NCI-H345 treated with DMSO at 0.1 percent for 48 hours (cell line): ENCODE data around the gene SORCS1.

Experiments
- DNase-seq: peaks from one replicate; lab custom pipeline; 2025; ENCODE audit not compliant: unreplicated experiment; lab: John Stamatoyannopoulos, UW

Gene SORCS1

GRCh38 chr10:106826716-106827115, 337.8 kb downstream of the SORCS1 start:
- DNase-seq: no peak

DNA sequence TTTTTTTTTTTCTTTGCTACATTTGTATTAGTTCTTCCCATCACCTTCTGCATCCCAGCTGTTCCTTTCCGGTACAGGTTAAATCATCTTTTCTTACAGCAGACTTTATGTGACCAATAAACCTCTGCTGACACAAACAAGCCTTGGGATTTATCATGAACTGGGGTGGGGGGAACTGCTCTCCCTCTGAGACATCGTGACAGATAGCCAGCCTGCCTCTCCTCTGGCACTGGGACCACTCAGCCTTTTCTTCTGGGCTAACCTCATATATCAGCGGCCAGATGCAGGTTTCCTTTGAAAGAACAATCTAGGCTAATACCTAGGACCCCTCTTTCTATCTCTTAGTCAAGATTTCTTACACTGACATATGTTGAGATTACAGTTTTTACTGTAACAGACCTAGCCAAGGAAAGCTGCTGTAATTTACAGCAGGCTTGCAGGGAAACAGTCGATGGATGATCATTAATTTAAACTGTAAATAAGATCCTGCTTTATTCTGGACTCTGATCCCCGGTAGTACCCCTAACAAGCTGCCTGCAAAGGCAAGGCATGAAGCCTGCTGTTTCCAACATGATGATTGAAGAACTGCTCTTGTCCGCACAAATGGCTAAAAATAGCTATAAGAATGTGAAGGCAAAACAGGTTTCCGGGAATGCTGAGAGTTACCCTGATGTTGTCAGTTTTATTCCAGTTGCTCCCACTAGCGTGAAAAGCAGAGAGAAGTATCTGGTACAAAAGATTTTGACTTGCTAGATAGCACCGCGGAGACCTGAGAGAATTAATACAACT, 338.7 kb downstream of the SORCS1 start:
- no peak for DNase-seq

DNA sequence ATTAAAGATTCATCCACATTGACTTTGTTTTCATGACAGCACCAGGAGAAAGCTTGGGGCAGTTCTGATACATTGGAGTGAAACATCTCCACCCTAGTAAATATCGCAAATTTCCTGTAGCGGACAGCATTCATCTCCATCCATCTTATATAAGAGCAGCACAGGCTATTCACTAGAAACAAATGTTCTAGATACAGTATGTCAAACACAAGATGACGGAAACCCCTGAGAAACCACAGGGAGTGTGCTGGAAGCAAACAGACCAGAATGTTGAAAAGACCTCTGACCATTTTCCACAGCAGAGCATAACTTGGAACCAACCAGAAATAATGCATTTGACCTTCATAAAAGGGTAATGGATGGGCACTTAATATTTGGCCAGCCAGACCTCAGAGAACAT, 343.9 kb downstream of the SORCS1 start:
- DNase-seq: no peak

GRCh38 chr10:106819490-106819889, 345.0 kb downstream of the SORCS1 start:
- DNase-seq: no peak

GRCh38 chr10:106816318-106817085, 348.0 kb downstream of the SORCS1 start:
- DNase-seq: no peak

DNA sequence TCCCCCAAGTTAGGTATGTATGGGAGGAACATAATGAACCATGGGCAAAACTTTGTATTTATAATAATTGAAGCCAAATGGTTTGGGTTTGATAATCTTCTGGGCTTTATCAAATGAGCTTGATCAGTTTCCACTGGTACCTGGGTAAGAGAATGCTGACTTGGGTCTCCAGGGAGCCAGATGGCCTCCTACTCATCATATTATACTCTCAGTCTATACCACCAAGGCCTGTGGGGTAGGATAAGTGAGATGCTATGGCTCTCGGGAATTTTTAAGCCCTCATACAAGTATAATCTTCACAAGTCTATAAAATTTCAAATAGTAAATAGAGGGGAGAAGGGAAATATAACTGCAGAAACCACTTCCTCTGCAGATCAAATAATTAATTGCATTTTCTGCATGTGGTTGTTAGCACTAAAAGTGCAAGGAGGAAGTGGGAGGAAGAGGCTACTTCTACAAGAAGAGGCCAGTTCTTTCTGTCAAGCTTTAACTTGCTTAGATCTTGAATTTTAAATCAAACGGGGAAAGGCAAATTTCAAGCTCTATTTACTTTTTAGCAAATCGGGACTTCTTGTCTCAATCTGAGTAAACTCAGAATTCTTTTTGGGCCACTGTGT, 349.0 kb downstream of the SORCS1 start:
- no peak for DNase-seq

DNA sequence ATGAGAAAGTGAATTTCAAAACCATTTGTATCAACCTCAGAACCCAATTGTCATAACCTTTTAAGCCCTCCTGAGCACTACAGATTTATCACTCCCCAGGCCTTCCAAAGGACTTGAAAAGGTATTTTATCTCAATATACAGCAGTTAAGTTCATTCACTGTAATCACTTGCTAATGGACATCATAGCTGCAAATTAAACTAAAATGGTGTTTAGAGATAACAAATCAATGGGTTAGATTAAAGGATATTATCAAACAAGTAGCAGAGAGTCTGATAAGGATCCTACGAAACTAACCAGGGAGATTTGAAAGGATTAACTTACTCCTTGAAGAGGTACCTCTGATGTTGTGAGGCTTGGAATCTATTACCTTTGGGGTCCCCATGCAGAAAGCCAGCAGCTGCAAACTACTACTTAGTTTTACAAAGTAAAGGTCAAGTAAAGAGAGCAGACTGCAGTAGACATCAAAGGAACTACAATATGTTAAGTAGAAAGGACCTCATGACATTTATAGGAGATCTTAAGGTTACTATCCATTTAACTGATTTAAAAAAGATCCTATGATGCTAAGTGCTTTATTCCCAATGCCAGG, 359.4 kb downstream of the SORCS1 start:
- DNase-seq: no peak

DNA sequence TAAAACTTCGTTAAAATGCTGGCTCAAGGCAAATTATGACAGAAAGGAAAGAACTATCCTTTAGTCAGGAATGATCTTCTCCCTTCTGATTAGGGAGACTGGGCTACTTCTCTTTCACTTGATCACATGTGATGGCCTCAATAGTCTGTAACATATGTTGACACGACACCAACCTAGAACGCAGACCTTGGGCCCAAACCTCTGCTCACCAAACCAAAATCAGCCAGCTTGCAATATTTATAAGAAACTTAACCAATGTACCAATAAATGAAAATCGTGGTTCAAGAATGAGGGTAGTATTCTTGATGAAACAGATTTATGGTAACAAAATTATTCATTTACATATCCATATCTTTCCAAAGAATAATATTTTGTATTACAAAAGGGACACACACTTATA, 361.6 kb downstream of the SORCS1 start:
- DNase-seq: no peak

- no peak for DNase-seq
Observed at GRCh38 chr10:106799776-106800175, 364.7 kb downstream of the SORCS1 start.

DNA sequence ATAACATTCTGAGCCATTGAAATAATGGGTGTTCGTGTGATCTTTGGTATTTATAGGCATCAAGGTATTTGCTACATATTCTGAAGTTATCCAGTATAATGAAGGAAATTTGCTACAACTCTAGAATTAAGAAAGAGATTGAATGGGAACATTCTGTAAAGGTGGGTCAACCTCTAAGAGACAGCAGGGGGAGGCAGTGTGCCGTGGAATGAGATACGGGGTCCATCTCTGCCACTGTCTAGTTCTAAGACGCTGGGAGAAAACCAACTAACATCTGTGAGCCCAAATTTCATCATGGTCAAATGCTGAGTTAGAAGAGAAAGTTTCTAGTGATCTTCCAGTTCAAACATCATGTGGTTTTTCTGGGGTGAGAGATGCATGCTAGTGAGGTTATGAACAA, 368.9 kb downstream of the SORCS1 start:
- DNase-seq: no peak

DNA sequence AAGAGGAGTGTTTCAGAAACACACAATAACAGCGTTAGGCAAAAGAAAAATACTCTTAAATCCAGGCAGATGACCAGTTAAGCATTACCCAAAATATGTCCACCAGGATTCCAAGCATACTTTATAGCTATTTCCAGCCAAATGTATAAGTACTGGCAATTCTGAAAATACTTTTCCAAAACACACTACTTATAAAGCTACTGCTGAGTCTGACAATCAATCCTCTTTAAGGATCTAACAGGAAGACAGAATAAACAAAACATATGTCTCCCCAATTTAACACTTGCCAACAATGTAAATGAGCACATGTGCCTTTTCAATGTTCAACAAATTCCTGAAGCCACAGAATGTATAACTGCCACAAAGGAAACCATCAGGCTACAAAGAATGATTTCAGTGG, 370.9 kb downstream of the SORCS1 start:
- no peak for DNase-seq

DNA sequence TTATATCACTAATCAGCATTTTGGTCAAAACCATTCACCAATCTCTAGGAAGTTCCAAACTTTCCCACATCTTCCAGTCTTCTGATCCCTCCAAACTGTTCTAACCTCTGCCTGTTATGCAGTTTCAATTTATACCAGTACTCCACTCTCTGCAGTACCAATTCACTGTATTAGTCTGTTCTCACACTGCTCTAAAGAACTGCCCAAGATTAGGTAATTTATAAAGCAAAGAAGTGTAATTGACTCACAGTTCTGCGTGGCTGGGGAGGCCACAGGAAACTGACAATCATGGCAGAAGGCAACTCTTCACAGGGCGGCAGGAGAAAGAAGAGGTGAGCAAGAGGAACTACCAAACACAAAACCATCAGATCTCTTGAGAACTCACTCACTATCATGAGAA, 374.9 kb downstream of the SORCS1 start:
- DNase-seq: no peak

- DNase-seq: no peak
Observed at GRCh38 chr10:106788982-106789381, 375.5 kb downstream of the SORCS1 start.

GRCh38 chr10:106785528-106785927, 379.0 kb downstream of the SORCS1 start:
- no peak for DNase-seq

- DNase-seq: no peak
Observed at GRCh38 chr10:106780632-106781031, 383.9 kb downstream of the SORCS1 start.

DNA sequence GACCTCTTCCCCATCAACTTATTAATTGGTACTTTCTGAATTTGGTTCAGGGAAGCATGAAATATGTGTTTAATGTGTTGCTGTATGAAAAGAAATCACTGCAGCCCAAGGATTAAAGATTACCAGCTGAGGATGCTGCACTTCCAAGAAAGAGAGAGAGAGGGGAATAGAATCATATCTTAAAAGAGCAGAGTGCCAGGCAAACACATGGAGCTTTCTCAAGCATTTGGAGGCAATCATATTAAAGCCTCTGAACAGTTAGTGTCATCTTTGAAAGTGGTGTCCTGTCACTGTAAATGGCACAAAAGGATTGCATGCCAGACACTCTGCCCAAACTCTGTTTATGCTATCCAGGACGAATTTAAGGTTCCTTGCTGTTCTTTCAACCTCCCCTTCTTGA, 386.7 kb downstream of the SORCS1 start:
- no peak for DNase-seq

GRCh38 chr10:106775127-106775526, 389.4 kb downstream of the SORCS1 start:
- DNase-seq: no peak

GRCh38 chr10:106772957-106773356, 391.5 kb downstream of the SORCS1 start:
- no peak for DNase-seq

- DNase-seq: no peak
Observed at GRCh38 chr10:106771154-106771553, 393.4 kb downstream of the SORCS1 start.

DNA sequence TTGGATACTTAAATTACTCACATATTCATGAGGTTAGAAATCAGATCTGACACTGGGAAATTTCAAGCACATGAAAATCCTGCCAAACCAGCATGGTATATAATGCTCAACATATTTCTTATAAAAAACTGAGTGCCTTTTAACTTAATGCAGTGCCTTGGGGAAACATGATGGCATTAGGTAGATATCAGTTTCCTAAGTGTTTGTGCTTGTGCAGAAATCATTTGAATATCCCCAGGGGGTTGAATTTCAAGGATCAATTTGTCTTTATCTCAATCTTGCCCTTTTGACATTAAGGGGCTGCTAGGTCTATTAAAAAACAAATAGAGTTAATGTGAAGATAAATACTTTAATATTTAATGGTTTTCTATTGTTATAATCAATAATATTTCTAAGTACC, 396.3 kb downstream of the SORCS1 start:
- no peak for DNase-seq

GRCh38 chr10:106765928-106766327, 398.6 kb downstream of the SORCS1 start:
- DNase-seq: no peak
